GM12891 (cell line): ENCODE results near the gene KLHL7.

Experiments used
- POLR2A ChIP-seq: IDR thresholded peaks from 2 replicates; pipeline ENCODE4 v1.6.1; 2011; ENCODE audit warnings: low read depth, low read length, control low read depth
- SPI1 ChIP-seq: IDR thresholded peaks from 2 replicates; pipeline ENCODE4 v1.6.1; 2011; ENCODE audit warnings: low read depth, low read length, control low read depth

GRCh38 chr7:23105086-23105643 lies 420 bp upstream of the KLHL7 start:
- TF ChIP-seq SPI1 (no peak), POLR2A (no peak; the same call in 1 of the 2 replicates)
